SH-SY5Y (cell line): ENCODE results near the gene CCDC12.

Experiments used
- GATA2 ChIP-seq: IDR thresholded peaks from 2 replicates; pipeline ENCODE4 v1.6.1; 2011; ENCODE audit warnings: mild to moderate bottlenecking, low read depth, low read length
- GATA3 ChIP-seq: IDR thresholded peaks from 2 replicates; pipeline ENCODE4 v1.6.1; 2011; ENCODE audit warnings: low read depth, mild to moderate bottlenecking, low read length, moderate library complexity

The CCDC12 gene

DNA sequence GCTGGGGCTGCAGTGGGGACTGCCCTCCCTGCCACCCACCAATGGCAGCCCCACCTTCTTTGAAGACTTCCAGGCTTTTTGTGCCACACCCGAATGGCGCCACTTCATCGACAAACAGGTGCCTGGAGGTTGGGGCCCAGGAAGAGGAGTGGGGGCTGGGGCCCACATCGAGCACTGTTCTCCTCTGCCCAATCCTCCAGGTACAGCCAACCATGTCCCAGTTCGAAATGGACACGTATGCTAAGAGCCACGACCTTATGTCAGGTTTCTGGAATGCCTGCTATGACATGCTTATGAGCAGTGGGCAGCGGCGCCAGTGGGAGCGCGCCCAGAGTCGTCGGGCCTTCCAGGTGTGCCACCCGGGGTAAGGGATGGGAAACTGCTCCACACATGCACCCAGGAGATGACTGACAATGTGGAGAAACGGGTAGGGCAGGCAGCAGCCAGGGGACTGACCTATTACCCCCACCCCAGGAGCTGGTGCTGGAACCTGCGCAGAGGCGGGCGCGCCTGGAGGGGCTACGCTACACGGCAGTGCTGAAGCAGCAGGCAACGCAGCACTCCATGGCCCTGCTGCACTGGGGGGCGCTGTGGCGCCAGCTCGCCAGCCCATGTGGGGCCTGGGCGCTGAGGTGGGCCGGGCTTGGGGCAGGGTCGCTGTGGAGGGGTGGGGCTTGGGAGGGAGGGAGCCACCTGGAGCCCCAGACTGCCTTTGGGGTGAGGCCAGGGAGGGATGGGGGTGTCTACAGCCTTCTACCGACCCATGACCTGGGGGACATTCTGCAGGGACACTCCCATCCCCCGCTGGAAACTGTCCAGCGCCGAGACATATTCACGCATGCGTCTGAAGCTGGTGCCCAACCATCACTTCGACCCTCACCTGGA lies 25.9 kb upstream of the CCDC12 start:
- TF ChIP-seq GATA3: no peak
- no peak for TF ChIP-seq GATA2

- TF ChIP-seq GATA3 (no peak), GATA2 (no peak)
Measured at GRCh38 chr3:47001731-47002170, 25.2 kb upstream of the CCDC12 start.

GRCh38 chr3:47000922-47001730 lies 24.6 kb upstream of the CCDC12 start:
- TF ChIP-seq GATA3: no peak

GRCh38 chr3:47000198-47000815 lies 23.8 kb upstream of the CCDC12 start:
- TF ChIP-seq GATA3 (no peak), GATA2 (no peak)

- TF ChIP-seq GATA2 (no peak), GATA3 (no peak)
Measured at GRCh38 chr3:46999516-47000197, 23.1 kb upstream of the CCDC12 start.

- no peak for TF ChIP-seq GATA3
Measured at GRCh38 chr3:46998852-46999515, 22.4 kb upstream of the CCDC12 start.

GRCh38 chr3:46998121-46998851 lies 21.7 kb upstream of the CCDC12 start:
- TF ChIP-seq GATA3: no peak
- no peak for TF ChIP-seq GATA2

DNA sequence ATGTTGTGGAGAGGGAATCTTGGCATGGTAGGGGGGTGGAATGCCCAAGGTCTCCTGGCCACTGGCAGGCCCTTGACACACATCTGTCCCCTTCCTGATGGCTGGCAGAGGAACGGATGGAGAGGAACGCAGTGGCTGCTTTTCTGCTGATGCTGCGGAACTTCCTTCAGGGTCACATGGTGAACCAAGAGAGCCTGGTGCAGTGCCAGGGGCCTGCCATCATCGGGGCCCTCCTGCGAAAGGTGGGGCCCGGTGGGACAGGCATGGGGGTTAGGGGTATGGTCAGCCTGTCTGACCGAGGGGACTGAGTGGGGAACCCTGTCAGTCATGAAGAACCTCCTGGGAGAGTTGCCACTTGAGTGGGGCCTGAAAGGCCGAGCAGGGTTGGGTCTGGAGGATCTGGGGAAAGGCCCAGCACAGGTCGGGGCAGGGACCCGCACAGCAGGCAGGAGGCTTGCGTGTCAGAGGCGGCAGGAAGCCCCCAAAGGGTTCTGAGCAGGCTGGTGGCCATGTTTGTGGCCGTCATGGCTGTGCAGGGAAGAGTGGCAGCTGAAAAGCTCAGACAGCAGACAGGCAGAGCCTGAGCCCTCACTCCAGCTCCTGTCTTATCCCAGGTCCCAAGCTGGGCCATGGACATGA lies 21.0 kb upstream of the CCDC12 start:
- no peak for TF ChIP-seq GATA3
- TF ChIP-seq GATA2: no peak

DNA sequence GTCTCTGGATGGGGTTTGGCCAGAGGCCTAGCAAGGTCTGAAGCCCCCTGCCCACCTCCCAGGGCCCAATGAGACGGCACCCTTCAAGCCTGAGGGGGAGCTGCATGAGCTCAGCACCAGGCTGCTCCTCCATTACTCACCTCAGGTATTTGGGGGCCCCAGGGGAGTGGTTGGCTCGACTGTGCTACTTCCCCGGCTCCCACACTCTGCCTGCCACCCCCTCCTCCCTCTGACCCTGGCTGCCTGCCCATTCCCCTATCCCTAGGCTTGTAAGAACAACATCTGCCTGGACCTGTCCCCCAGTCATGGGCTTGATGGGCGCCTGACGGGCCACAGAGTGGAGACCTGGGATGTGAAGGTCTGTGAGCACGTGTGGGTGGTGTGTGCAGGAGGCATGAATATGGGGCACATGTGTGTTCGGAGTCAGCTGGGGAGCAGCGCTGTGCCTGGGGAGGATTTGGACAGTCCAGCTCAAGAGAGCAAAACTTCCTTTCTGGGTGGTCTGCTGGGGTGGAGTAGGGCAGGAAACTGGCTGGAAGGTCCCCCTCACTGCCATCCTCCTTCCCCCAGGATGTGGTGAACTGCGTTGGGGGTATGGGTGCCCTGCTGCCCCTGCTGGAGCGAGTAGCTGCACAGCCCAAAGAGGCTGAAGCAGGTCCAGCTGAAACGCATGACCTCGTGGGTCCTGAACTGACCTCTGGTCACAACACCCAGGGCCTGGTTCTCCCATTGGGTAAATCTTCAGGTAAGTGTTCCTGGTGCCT lies 20.3 kb upstream of the CCDC12 start:
- TF ChIP-seq GATA2 (no peak), GATA3 (no peak)

GRCh38 chr3:46995901-46996562 lies 19.5 kb upstream of the CCDC12 start:
- TF ChIP-seq GATA2 (no peak), GATA3 (no peak)

- no peak for TF ChIP-seq GATA2
- TF ChIP-seq GATA3: no peak
Measured at GRCh38 chr3:46994801-46995731, 18.5 kb upstream of the CCDC12 start.
